NCI-H774 (cell line): ENCODE measurements around the gene CENPT.
"Not testable (repeated sequence)": the region's sequence is repeated elsewhere in the genome, so short reads cannot be mapped to it uniquely, and the experiment has no call there.

Source experiments
- DNase-seq: peaks from one replicate; lab custom pipeline; 2025; lab: John Stamatoyannopoulos, UW

The CENPT gene

GRCh38 chr16:67846063-67846319, 1.5 kb downstream of the CENPT start:
- DNase-seq = no peak

GRCh38 chr16:67845291-67846062, 2.0 kb downstream of the CENPT start:
- DNase-seq = no peak

GRCh38 chr16:67844497-67844896, 3.0 kb downstream of the CENPT start:
- DNase-seq = no peak

GRCh38 chr16:67843343-67843765, 4.1 kb downstream of the CENPT start:
- no peak for DNase-seq

- DNase-seq = no peak
These were observed 4.8 kb downstream of the CENPT start for GRCh38 chr16:67842509-67843342.

- peak; percentile 83 for DNase-seq
These were observed 5.5 kb downstream of the CENPT start, which contains the start of gene THAP11 for GRCh38 chr16:67841816-67842508. Gene THAP11 (plus strand): TSS chr16:67842320. CDS start chr16:67842555, 235 bp downstream.

- DNase-seq = no peak
These were observed 6.2 kb downstream of the CENPT start for GRCh38 chr16:67841198-67841815.

GRCh38 chr16:67837811-67838210, 9.7 kb downstream of the CENPT start:
- DNase-seq = no peak

- not testable (repeated sequence) for DNase-seq
These were observed 10.3 kb downstream of the CENPT start for GRCh38 chr16:67837190-67837589.

- no peak for DNase-seq
These were observed 13.3 kb downstream of the CENPT start for GRCh38 chr16:67834242-67834614.

- peak; percentile 67 for DNase-seq
These were observed 13.9 kb downstream of the CENPT start for GRCh38 chr16:67833415-67834241.

GRCh38 chr16:67833030-67833414, 14.5 kb downstream of the CENPT start:
- no peak for DNase-seq

GRCh38 chr16:67828651-67829050, 18.8 kb downstream of the CENPT start:
- DNase-seq = no peak

GRCh38 chr16:67825906-67826305, 21.6 kb downstream of the CENPT start:
- DNase-seq = no peak

GRCh38 chr16:67825119-67825518, 22.4 kb downstream of the CENPT start:
- DNase-seq = no peak

- DNase-seq = no peak
These were observed 25.0 kb downstream of the CENPT start for GRCh38 chr16:67822511-67822910.

GRCh38 chr16:67820608-67821259, 26.8 kb downstream of the CENPT start:
- DNase-seq = no peak

- DNase-seq = no peak
These were observed 32.9 kb downstream of the CENPT start for GRCh38 chr16:67814567-67814966.

- DNase-seq = no peak
These were observed 35.6 kb downstream of the CENPT start for GRCh38 chr16:67811899-67812298.

GRCh38 chr16:67807148-67807682, 40.3 kb downstream of the CENPT start:
- no peak for DNase-seq
